Activated T-helper 1 cell treated with anti-CD3 and anti-CD28 coated beads, Interleukin-2, amount 50 U/mL, for 16 hours (primary cell): ENCODE measurements around the gene MAP2.
"Not testable (repeated sequence)": the region's sequence is repeated elsewhere in the genome, so short reads cannot be mapped to it uniquely, and the experiment has no call there.

ENCODE experiments used
- DNase-seq, 2 donors: peaks; one replicate each; pipeline ENCODE4 v3.0.0-alpha.2; 2020; ENCODE audit warnings: low read depth in 1 of 2, low spot score in 1 of 2

Gene MAP2

DNA sequence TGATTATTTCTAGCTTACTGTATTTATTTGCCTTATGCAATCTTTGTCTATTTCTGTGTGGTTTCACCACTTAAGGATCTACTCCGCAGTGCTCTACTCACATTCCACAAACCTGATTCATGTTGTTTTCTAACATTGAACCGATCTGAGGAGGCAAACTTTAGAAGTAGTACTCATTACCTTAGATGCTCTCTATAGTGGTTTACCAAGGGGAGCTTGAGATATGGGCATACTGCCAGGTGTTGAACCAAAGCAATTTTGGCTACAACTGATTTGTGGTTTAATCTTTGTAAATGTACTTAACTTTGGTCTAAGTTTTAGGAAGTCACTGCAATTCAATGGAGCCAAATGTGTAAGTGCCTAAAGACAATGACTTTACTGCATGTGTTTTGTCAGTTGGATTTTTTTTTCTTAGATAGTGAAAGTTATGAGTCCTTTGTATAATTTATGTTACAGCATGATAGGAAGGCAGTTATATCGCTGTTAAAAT, 50.1 kb downstream of the MAP2 start:
- no peak for DNase-seq

- DNase-seq: no peak
Observed at GRCh38 chr2:209474960-209475359, 51.1 kb downstream of the MAP2 start.

- DNase-seq: no peak
Observed at GRCh38 chr2:209476367-209477208, 52.7 kb downstream of the MAP2 start.

DNA sequence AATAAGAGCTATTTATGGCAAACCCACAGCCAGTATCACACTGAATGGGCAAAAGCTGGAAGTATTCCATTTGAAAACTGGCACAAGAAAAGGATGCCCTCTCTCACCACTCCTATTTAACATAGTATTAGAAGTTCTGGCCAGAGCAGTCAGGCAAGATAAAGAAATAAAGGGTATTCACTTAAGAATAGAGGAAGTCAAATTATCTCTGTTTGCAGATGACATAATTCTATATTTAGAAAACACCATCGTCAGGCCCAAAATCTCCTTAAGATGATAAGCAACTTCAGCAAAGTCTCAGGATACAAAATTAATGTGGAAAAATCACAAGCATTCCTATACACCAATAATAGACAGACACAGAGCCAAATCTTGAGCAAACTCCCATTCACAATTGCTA, 68.4 kb downstream of the MAP2 start:
- not testable (repeated sequence) for DNase-seq

DNA sequence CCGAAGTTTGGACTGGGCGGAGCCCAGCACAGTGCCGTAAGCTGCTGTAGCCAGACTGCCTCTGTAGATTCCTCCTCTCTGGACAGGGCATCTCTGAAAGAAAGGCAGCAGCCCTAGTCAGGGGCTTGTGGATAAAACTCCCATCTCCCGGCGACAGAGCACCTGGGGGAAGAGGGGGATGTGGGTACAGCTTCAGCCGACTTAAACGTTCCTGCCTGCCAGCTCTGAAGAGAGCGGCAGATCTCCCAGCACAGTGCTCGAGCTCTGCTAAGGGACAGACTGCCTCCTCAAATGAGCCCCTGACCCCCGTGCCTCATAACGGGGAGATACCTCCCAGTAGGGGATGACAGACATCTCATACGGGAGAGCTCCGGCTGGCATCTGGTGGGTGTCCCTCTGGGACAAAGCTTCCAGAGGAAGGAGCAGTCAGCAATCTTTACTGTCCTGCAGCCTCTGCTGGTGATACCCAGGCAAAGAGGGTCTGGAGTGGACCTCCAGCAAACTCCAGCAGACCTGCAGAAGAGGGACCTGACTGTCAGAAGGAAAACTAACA, 71.3 kb downstream of the MAP2 start:
- not testable (repeated sequence) for DNase-seq

- no peak for DNase-seq
Observed at GRCh38 chr2:209495855-209496585, 72.2 kb downstream of the MAP2 start.

GRCh38 chr2:209496586-209496982, 72.7 kb downstream of the MAP2 start:
- no peak for DNase-seq

DNA sequence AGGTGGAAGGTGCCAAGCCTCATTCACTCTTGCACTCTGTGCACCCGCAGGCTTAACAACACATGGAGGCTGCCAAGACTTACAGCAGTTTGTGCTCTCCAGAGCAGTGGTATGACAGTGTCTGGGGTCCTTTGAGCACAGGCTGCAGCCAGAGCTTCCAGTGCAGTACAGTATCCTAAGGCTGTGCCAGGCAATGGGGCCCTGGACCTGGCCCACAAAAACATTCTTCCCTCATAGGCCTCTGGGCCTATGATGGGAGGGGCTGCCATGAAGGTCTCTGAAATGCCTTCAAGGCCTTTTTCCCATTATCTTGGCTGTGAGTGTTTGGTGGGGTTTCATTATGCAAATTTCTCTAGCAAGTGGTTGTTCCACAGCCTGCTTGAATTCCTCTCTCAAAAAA, 74.8 kb downstream of the MAP2 start:
- DNase-seq: no peak

DNA sequence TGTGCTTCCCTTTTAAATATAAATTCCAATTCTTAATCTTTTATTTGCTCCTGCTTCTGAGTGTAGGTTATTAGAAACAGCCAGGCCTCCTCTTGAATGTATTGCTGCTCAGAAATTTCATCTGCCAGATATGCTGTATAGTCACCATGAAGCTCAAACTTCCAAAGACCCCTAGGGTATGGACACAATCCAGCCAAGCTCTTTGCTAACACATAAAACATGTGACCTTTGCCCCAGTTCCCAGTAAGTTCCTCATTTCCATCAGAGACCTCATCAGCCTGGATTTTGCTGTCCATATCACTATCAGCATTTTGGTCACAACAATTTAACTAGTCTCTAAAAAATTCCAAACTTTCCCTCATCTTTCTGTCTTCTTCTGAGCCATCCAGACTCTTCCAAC, 75.2 kb downstream of the MAP2 start:
- no peak for DNase-seq

DNA sequence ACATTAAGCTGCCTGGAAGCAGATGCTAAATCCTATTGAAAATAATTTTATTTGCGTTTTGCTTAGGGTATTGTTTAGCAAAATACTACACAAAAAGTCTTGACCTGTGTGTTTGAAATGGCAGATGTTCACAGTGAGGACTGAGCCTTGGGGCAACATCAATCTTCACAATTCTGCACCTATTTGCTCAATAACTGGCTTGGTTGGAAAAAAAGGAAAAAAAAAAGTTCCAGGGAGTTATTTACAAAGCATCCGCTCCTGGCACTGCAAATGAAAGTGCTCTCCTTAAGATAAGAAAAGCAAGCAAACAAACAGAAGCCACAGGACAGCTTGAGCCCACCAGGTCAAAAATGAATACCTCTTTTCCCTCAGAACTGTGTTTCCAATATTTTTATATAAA, 77.7 kb downstream of the MAP2 start:
- DNase-seq: no peak

DNA sequence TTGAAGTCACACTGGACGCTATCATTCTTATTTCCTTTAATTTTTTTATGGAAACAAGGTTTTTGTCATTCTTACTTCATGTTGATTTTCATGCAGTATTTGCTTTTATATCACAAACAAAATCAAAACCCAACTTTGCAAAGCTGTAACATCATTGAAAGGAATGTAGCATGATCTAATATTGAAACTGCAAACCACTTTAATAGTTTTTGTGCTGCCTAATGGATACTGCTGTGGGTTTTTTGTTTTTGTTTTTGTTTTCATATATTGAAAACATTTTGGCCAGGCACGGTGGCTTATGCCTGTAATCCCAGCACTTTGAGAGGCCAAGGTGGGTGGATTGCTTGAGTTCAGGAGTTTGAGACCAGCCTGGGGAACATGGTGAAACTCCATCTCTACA, 81.6 kb downstream of the MAP2 start:
- DNase-seq: no peak

- DNase-seq: no peak
Observed at GRCh38 chr2:209508255-209508654, 84.4 kb downstream of the MAP2 start.

GRCh38 chr2:209511637-209512036, 87.8 kb downstream of the MAP2 start:
- no peak for DNase-seq

DNA sequence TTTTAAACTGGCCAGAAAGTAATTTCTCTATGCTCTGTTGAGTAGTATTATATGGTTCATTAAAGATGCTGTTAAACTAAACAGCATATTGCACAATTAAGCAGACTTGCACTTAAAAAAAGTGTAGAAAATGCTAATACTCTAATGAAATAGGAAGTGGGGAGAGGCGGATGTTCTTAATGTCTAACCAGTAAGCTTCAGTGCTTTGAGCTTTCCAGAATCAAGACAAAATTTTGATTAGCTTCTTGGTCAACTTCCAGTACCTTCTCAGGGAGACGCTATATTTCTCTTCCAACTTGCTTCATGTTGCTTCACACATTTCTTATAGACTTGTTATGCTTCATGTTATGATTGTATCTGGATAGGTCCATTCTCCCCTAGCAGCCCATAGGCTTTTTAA, 89.1 kb downstream of the MAP2 start:
- no peak for DNase-seq

GRCh38 chr2:209517436-209517835, 93.6 kb downstream of the MAP2 start:
- DNase-seq: no peak

GRCh38 chr2:209519271-209519670, 95.4 kb downstream of the MAP2 start:
- no peak for DNase-seq

- DNase-seq: no peak
Observed at GRCh38 chr2:209519906-209520305, 96.1 kb downstream of the MAP2 start.

DNA sequence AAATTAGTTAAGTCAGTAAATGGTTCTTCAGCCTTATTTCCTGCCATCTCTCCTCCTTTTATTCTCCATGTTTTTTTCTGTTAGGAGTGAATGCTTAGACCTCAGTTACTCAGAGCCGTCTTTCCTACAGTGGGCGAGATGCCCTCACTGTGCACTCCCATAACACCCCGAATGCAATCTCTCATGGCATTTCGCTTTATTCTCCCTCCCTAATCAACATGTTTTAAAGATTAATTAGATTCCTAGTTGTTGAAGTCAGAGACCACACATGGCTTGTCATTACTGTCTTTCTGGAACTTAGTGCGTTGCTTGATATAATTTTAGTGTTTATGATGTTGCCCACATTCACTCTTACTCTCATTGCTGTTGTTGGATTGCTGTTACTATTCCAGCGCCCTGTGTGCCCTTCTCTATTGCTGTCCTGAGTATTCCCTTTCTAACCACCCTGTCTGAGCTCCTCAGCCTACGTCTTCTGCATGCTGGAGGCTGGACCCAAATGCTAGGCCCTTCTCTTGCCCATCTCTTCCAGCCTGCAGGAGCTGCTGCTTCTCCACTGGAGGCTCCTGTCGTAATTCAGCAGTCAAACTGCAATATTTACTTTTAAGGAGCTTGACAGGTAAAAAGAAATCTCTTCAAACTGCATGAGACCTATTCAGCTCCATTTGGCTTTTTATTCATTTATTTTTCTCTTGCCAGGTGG, 99.3 kb downstream of the MAP2 start:
- no peak for DNase-seq

DNA sequence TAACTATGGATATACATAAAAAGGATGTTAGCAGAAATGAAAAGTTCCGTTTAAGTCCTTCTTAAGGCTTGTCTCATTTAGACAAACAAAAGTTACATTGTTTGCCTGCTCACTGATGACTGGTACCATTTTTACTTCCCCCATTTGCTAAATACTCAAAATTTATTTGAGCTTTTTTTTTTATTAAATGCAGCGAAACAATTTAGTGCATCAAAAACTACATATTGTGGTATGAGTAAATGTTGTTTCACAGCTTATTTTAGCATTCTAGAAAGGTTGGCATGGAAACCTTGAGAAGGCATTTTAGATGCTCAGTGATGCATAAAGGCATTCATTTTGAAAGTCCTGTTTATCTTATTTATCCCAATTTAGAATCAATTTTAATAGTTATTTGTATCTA, 100.0 kb downstream of the MAP2 start:
- no peak for DNase-seq

GRCh38 chr2:209525331-209525730, 101.5 kb downstream of the MAP2 start:
- DNase-seq: no peak

- no peak for DNase-seq
Observed at GRCh38 chr2:209525834-209526281, 102.0 kb downstream of the MAP2 start.
